Heart right ventricle (tissue), 16 donors: ENCODE results near the gene MICALL2. TPM values are rescaled to one million over a fixed set of nuclear protein-coding genes. Genes with fewer than 3 reads are reported as not detected.

ENCODE experiments used
- ATAC-seq, 8 donors: fragments of 200-7000 bp; cut with Tn5 transposase; one replicate each; pipeline ENCODE4 v1.9.1; 2020; ENCODE audit warnings: mild to moderate bottlenecking in 8 of 8, moderate library complexity in 8 of 8, moderate number of reproducible peaks in 1 of 8
- DNase-seq, 2 donors: peaks; one replicate each; pipeline ENCODE4 v3.0.0-alpha.2; 2020
- H3K27ac ChIP-seq, 10 donors: fragments of 200-600 bp; sonication (generic) in 2 of 10; one replicate each; pipeline versions ENCODE4 v1.5.0 to v1.8.0; 2020 to 2022; ENCODE audit warnings: mild to moderate bottlenecking in 3 of 10
- H3K27me3 ChIP-seq, 7 donors: fragments of 200-600 bp; one replicate each; pipeline ENCODE4 v1.8.0; 2021 to 2022; ENCODE audit warnings: mild to moderate bottlenecking in 2 of 7
- H3K36me3 ChIP-seq, 9 donors: fragments of 200-600 bp; sonication (generic) in 1 of 9; one replicate each; pipeline versions ENCODE4 v1.5.0 to v1.8.0; 2020 to 2022; ENCODE audit warnings: mild to moderate bottlenecking in 2 of 9
- H3K4me1 ChIP-seq, 9 donors: fragments of 200-600 bp; sonication (generic) in 1 of 9; one replicate each; pipeline versions ENCODE4 v1.5.0 to v1.8.0; 2020 to 2022; ENCODE audit warnings: mild to moderate bottlenecking in 4 of 9
- H3K4me3 ChIP-seq, 10 donors: fragments of 200-600 bp; sonication (generic) in 2 of 10; one replicate each; pipeline versions ENCODE4 v1.5.0 to v1.8.0; 2020 to 2022; ENCODE audit warnings: mild to moderate bottlenecking in 7 of 10, moderate library complexity in 2 of 10
- H3K9me3 ChIP-seq, 11 donors: fragments of 200-600 bp in 10 of 11; sonication (generic) in 2 of 11; one replicate each; pipeline versions ENCODE4 v1.5.0 to v1.8.0; 2013 to 2022; ENCODE audit warnings: mild to moderate bottlenecking in 2 of 11, control low read depth in 1 of 11, moderate library complexity in 1 of 11
- CTCF ChIP-seq, 9 donors: fragments of 200-600 bp; sonication (generic) in 2 of 9; IDR thresholded peaks; one replicate each; pipeline versions ENCODE4 v1.5.0 to v1.8.0; 2021 to 2022; ENCODE audit warnings: antibody characterized with exemption in 9 of 9, mild to moderate bottlenecking in 5 of 9, moderate library complexity in 1 of 9
- WGBS, 2 donors: extraction: QIAGEN DNeasy Blood & Tissue Kit; methylation state at CpG; one replicate each; pipeline ENCODE4 v1.1.7; 2013; ENCODE audit warnings: inconsistent platforms in 1 of 2; 5-methylcytosine and 5-hydroxymethylcytosine counted together
- intact Hi-C, 10 donors: fragments of 100-400 bp; cut with DNase I; formaldehyde crosslinking; loops; one replicate each; pipeline versions ENCODE4 v1.11.1 to v1.14.2; 2022
- polyA plus RNA-seq, 2 donors: library from polyadenylated mRNA; stranded (reverse); fragments of 200-250 nt; gene quantifications; one replicate each; pipeline ENCODE4 v1.2.3, GENCODE V29; 2013
- total RNA-seq, 10 donors: library from RNA; stranded (reverse); fragmentation: NEBNext Ultra II Directional in 3 of 10; extraction: Animal tissue kit (Norgen Biotek cat#: 25700) in 3 of 10; gene quantifications; one replicate each; pipeline versions ENCODE4 v1.2.1 to v1.2.4, GENCODE V29; 2021 to 2023
- donor health status: Arrhythmogenic right ventricular cardiomyopathy.
- donor health status: ischemic (EF 13 %, LVEDD 7.1; RV severe dilation, severe dysfunction).
- donor health status: healthy with polysubstance abuse.
- donor health status: DM: no; HTN: yes; CAD: no.
- donor health status: DM: no; HTN: no; CAD: no.
- donor health status: ischemic (EF 25% LVEDD 6.9; RV normal size, moderate dysfunction).
- donor health status: ischemic (EF 25% LVEDD 5.7; RV mildly dilated, moderate dysfunction).
- donor health status: healthy.
- donor health status: DM: yes; HTN: yes; CAD: no.
- donor health status: Ischemic cardiomyopathy.
- donor health status: ischemic (EF 35%, LVEDD 5.7; RV mildly dilated, moderate dysfunction).
- donor health status: nonischemic (EF 11% LVEDD 7.7; RV severe dilation, severe dysfunction).
- donor health status: DM: yes; HTN: yes; CAD: no.
- donor health status: PGD.
- donor health status: ischemic (EF 29% LVEDD 5.4; RV normal size, mild dysfunction).
- donor health status: nonischemic (EF 23%, LVEDD 6.1; RV moderate dilation, normal function).

Gene MICALL2
- total and polyA plus RNA-seq, 12 donors: 4.6 to 38.3 (median 8.7) TPM

DNA sequence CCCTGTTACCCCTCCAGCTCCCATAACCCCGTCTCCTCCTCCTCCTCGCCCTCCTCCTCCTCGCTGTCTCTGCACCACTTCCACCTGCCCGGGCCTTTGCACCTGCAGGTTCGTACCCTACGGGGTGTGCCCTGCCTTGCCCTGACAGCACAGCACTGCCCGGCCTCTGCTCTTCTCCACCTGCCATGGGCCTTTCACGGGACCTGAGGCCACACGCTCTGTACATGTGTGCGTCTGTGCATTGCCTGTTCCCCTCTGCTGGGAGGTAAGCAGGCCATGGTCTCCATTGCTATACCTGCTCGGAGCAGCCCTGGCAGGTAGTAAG lies 40.0 kb downstream of the MICALL2 start:
- no peak for DNase-seq

DNA sequence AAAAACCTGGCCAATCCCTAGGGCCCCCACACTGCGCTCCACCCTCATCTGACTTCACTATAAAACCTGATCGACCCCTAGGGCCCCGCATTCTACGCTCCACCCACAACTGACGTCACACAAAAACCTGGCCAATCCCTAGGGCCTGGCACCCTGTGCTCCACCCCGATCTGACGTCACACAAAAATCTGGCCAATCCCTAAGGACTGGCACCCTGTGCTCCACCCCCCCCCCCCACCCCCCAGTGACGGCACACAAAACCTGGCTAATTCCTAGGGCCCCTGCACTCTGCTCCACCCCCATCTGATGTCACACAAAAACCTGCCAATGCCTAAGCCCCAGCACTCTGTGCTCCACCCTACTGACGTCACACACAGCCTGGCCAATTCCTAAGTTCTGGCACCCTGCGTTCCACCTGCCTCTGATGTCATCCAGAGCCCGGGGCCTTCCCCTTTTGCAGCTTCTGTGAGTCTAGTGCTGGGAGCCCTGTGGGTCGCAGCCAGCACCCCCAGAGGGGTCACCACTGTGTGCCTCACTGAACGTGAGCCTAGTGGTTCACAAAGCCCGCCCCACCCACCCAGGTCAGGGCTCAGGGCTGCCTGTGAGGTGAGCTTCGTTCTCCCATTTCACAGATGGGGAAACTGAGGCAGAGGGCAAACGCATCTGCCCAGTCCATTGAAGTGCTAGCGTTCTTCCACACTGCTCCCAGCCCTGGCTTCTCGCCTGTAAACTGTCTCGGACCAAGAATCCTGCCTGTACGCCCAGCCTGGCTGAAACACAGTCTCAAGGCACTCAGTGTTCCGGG lies 40.6 kb downstream of the MICALL2 start:
- DNase-seq: no peak
- 62 to 66% methylated on average over 21 of the region's 21 CpGs for WGBS, 2 donors
- ATAC-seq: no peak
- peaks cover 0 to 61% (median 45%) of the 10 kb centered on the region in 7 donors for H3K27me3 ChIP-seq
- no peak overlapping the region for H3K27ac ChIP-seq
- TF ChIP-seq CTCF (IDR thresholded peaks at IDR 0.05): no peak
- H3K4me1 ChIP-seq: peaks cover 0 to 11% (median 3%) of the 10 kb centered on the region in 9 donors
- intact Hi-C loops: loop anchor here in 3 of 10 donors (5.0 to 10.0 kb wide), 2 partner anchors 194 to 196 kb away; no protein-coding TSS in a partner anchor
- no peak overlapping the region for H3K4me3 ChIP-seq
- H3K36me3 ChIP-seq: no peaks in the 10 kb centered on the region
- H3K9me3 ChIP-seq: no peaks in the 10 kb centered on the region

More for the DNA sequence above, 40.0 kb downstream of the MICALL2 start:
- H3K36me3 ChIP-seq: no peaks in the 10 kb centered on the region
- no peak overlapping the region for H3K27ac ChIP-seq
- intact Hi-C loops: loop anchor here in 3 of 10 donors (5.0 to 10.0 kb wide), 2 partner anchors 194 to 197 kb away; no protein-coding TSS in a partner anchor
- TF ChIP-seq CTCF (IDR thresholded peaks at IDR 0.05): no peak
- ATAC-seq: no peak
- H3K4me1 ChIP-seq: peaks cover 0 to 11% (median 3%) of the 10 kb centered on the region in 9 donors
- H3K4me3 ChIP-seq: no peak overlapping the region
- 88 to 90% methylated on average over 11 of the region's 11 CpGs for WGBS, 2 donors
- H3K27me3 ChIP-seq: peaks cover 0 to 61% (median 41%) of the 10 kb centered on the region in 7 donors
- H3K9me3 ChIP-seq: no peaks in the 10 kb centered on the region

DNA sequence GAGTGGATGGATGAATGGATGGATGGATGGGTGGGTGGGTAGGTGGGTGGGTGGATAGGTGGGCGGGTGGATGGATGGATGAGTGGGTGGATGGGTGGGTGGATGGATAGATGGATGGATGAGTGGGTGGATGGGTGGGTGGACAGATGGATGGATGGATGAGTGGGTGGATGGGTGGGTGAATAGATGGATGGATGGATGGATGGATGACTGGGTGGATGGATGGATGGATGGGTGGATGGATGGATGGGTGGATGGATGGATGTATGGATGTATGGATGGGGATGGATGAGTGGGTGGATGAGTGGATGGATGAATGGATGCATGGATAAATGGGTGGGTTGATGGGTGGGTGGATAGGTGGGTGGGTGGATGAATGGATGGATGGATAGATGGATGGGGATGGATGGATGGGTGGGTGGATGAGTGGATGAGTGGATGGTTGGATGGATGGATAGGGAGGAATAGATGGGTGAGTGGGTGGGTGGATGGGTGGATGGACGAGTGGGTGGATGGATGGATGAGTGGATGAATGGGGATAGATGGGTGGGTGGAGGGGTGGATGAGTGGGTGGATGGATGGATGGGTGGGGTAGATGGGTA lies 43.8 kb downstream of the MICALL2 start:
- TF ChIP-seq CTCF (IDR thresholded peaks at IDR 0.05): no peak
- H3K36me3 ChIP-seq: no peaks in the 10 kb centered on the region
- WGBS, 2 donors: 78 to 91% methylated on average over 2 of the region's 2 CpGs
- ATAC-seq (no peak), DNase-seq (no peak)
- H3K9me3 ChIP-seq: no peaks in the 10 kb centered on the region
- no peak overlapping the region for H3K27ac ChIP-seq
- intact Hi-C loops: loop anchor here in 3 of 10 donors (5.0 to 10.0 kb wide), 2 partner anchors 191 to 193 kb away; no protein-coding TSS in a partner anchor
- peaks cover 0 to 65% (median 51%) of the 10 kb centered on the region in 7 donors for H3K27me3 ChIP-seq
- peaks cover 0 to 18% (median 7%) of the 10 kb centered on the region in 9 donors for H3K4me1 ChIP-seq
- H3K4me3 ChIP-seq: no peak overlapping the region

- no peaks in the 10 kb centered on the region for H3K36me3 ChIP-seq
- peaks cover 4 to 69% (median 56%) of the 10 kb centered on the region in 7 donors for H3K27me3 ChIP-seq
Measured at GRCh38 chr7:1413936-1414639, 45.2 kb downstream of the MICALL2 start.

More at GRCh38 chr7:1413936-1414639, 45.2 kb downstream of the MICALL2 start:
- H3K4me3 ChIP-seq: no peak overlapping the region
- ATAC-seq (no peak), DNase-seq (no peak)
- no peak overlapping the region for H3K27ac ChIP-seq
- H3K4me1 ChIP-seq: peaks cover 0 to 18% (median 7%) of the 10 kb centered on the region in 9 donors
- 71 to 73% methylated on average over 18 to 21 of the region's 21 CpGs for WGBS, 2 donors
- no peaks in the 10 kb centered on the region for H3K9me3 ChIP-seq
- intact Hi-C loops: loop anchor here in 4 of 10 donors (5.0 to 10.0 kb wide), 2 partner anchors 187 to 189 kb away; no protein-coding TSS in a partner anchor
- TF ChIP-seq CTCF (IDR thresholded peaks at IDR 0.05): no peak
